T1000 (cell line): ENCODE data around the gene PIAS3.

Experiments used
- DNase-seq: peaks from one replicate; lab custom pipeline; 2025; ENCODE audit warnings: mixed read lengths; lab: John Stamatoyannopoulos, UW

The PIAS3 gene

DNA sequence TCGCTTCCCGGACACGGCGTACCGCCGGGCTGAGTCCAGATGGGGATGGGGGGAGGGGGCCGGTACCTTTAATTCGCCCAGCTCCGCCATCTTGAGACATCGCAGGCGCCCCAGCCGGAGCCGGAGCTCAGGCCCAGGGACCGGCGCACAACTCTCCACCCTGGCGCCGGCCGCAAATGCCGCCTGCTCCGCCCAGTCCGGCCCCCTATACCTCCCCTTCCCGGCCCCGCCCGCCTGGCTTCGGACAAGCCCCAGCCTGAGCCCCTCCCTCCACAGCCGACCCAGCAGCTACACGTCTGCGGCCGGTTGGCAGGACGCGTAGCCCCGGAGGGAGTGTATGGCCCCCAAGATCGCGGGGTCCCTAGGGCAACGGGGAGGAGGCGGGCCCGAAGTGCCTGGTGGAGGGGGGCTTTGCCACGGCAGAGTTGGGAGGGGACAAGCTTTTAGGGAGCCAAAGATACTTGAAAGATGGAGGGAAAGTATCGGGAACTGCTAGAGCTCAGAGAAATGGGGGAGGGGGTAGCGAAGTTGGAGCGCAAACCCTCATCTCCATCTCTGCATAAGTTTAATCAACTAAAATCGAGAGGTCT lies at the start of gene PIAS3:
Gene PIAS3, minus strand, starts transcription at position 181 of the 590 bp plus-strand sequence. Its CDS starts 91 bp downstream, at position 90.
- DNase-seq: peak; percentile 89

- no peak for DNase-seq
Measured at GRCh38 chr1:145908653-145909052, 49.8 kb upstream of the PIAS3 start.

DNA sequence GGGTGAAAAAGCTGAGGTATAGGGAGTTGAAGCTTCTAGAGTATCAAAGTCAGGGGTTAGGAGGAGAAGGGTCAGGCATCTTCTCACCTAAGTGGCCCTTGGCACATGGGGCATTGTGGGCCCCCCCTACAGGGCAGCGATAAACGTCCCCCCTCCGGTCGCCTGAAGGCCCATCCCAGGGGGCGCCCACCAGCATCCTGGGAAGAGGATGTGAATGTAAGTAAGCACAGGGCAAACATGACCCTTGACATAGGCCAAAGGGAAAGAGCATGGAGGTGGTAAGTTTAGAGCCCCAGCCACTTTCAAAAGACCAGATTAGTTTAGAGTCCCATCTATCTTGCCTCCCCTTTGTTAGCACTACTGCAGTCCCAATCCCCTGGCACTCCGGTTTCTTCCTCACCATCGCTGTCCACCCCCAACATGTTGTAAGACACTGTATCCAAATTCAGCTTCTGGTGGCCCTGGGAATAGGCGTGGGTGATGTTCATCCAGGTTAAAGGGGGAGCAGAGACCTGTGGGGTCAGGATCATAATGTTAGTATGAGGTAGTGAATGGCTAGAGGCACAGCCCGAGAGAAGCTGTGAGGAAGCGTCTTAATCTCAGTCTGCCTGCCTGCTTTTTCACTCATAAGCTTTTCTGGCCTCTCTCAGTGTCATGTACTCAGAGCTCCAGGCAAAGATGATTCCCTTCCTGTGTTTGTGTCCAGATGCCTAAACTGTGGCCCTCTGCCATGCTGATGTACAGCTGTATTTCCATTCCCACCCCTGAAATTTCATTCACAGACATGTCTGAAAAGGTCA lies 48.3 kb upstream of the PIAS3 start:
- no peak for DNase-seq

DNA sequence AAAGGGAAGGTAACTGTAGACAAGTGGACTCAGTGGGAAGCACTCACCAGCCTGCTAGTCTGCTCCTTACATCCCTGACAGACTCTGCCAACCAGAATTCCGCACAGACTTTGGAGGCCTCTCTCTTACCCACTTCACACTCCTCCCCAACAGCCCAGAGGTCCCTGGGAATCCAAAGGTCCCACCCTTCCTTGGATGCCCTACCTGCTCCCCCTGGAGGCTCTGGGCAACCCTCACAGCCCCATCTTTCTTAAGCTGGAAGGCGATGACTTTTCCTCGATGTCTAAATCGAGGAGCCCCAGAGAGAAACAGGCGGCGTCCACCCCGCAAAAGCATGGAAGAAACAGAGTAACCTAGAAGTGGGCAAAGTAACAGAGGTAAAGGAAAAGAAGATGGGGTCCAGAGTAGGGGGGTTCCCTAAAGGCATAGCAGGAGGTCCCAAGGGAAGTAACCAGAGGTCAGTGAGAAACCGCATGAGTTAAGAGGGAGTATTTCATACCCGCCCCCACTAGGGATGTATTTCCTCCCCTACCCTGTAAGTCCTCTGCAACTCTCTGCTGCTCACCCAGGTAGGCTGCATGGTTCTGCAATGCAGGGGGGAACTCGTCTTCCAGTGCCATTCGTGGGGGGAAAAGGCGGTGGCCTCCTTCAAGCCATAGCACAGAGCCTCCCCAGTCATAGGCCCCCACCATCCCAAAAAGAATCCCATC lies 42.6 kb upstream of the PIAS3 start:
- DNase-seq: no peak

GRCh38 chr1:145898756-145899155 lies 39.9 kb upstream of the PIAS3 start:
- DNase-seq: no peak

GRCh38 chr1:145897969-145898368 lies 39.1 kb upstream of the PIAS3 start:
- DNase-seq: no peak

- DNase-seq: no peak
Measured at GRCh38 chr1:145895471-145895870, 36.6 kb upstream of the PIAS3 start.

- DNase-seq: no peak
Measured at GRCh38 chr1:145893306-145894055, 34.6 kb upstream of the PIAS3 start.

DNA sequence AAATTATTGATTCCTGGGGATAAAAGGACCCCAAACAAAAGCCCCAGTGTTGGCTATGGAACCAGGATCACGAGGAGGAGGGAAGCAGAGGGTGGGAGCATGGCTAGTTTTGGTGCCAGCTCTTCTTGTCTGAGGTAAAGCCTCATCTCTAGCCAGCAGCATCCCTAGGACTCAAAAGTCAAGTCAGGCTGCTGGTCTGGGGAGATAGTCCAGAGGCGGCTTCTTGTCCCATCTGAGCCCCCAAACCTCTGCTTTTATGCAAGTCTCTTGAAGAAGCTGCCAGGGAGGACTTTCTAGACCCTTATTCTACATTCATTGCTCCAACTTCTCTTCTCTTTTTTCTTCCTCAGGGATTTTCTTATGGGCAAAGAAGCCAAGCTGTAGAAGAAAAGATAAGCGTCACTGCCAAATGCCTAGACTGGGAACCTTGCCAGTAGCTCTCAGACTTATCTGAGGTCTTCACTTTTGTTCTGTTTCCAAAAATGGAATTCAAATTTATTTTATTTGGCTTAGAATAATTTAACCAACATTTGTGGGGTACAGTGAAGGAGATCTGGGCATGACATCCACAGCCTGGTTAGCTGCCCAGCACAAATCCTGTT lies 33.7 kb upstream of the PIAS3 start:
- DNase-seq: no peak

GRCh38 chr1:145891587-145892485 lies 33.0 kb upstream of the PIAS3 start:
- DNase-seq: peak; percentile 92

GRCh38 chr1:145891143-145891542 lies 32.3 kb upstream of the PIAS3 start:
- no peak for DNase-seq

GRCh38 chr1:145889722-145890121 lies 30.8 kb upstream of the PIAS3 start:
- no peak for DNase-seq

GRCh38 chr1:145887631-145888030 lies 28.8 kb upstream of the PIAS3 start:
- no peak for DNase-seq

DNA sequence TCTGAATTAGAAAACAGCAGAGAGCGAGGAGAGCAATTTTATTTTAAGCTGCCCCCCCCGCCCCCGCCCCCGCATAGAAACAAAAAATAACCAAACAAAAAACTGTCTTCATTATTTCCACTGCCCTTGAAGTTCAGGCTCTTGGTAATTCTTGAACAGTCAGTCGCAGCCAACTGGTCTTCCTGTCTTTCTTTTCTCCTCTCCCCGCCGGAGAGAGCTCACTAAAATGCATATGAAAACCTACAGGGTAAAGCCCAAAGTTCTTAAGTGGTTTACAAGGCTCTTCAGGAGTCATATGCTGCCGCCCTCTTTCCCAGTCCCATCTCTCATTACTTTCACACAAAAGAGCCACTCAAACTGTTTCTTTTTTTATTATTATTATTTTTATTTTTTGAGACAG lies 27.9 kb upstream of the PIAS3 start:
- DNase-seq: no peak

DNA sequence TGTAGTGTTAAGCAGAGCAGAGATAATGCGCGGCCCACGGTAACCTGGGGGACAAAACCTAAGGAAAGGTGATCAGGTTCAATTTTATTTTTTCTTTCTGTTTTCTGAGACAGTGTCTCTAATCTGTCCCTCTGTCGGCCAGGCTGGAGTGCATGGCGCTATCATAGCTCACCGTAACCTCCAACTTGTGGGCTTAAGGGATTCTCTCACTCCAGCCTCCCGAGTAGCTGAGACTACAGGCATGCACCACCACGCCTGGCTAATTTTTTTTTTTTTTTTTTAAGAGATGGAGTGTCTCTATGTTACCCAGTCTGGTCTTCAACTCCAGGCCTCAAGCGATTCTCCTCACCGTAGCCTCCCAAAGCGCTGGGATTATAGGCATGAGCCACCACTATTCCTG lies 27.5 kb upstream of the PIAS3 start:
- no peak for DNase-seq

DNA sequence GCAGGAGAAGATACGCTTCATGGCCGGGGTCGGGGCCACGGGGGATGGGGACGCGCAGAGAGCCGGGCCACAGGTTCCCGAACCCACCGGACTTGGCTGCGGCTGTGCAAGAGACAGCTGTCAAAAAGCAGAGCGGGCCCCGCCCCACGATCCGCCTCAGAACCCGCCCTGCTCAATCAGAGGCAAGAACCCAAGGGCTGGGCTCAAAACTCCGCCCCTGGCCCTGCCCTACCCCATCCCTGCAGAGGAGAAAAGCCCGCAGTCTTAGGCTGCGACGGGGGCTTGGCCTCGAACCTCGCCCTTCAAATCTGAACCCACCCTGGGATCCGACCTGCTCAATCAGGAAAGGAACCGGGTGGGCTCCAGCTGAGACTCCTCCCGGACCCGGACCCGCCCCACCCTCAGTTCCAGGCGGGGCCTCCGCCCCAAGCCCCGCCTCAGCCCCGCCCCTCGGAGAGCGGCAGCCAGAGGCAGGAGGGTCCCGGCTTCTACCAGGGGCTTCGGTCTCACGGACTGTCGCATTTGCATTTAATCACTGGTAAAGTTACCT lies 26.9 kb upstream of the PIAS3 start, which contains the start of gene ANKRD35:
Gene ANKRD35, minus strand, starts transcription at position 129 of the 550 bp plus-strand sequence. Its CDS starts 108 bp downstream, at position 21.
- peak; percentile 44 for DNase-seq

DNA sequence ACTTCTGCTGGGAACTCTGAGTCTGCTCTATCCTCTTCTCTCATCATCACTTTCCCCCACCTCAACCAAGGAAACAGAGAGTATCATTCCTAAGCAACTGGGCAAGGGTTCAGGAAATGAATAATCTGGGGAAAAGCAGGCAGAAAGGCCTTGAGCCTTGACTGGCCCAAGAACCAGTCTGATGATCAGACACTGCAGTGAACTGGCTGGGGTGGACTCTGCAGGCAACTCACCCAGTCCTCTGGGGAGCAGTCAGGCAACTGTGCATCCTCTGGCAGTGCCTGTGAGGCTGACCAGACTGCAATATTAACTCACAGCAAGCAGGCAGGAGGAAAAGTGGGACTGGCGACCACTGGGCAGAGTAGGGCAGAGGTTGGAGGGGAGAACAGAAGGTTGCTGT lies 25.8 kb upstream of the PIAS3 start:
- DNase-seq: no peak

DNA sequence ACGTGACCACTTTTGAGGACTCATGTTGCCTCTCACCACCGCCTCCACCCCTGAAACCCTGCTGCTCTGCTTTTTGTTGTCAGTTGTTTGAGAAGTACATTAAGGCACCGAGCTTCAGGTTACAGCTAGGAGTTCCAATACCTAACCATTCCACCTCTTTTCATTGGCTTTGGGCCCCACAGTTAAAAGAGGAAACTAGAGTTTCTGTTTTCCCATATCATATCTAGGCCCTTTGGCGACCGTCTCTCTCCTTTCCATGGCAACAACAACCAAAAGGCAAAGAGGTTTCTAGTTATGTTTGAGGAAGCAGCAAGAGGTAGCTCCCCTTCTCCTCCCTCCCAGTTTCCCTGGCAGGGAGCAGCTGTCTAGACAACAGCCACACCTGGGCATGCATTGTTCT lies 20.9 kb upstream of the PIAS3 start:
- no peak for DNase-seq

DNA sequence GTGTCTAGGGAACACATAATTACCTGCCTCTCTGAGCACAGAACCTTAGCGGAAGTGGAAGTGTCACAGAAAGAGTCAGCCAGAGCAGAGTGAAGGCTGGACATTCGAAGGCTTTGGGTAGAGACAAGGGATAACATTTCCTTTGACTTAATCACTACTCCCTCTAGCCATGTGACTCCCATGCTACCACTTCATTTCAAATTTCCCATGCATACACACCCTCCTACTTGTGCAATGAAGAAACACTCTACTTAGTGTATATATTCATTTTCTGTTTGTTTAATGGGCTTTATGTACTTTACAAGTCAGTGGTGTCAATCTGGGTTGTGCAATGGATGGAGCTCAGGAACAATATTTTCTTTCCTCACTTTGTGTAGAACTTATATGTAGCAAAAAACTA lies 19.8 kb upstream of the PIAS3 start:
- no peak for DNase-seq

DNA sequence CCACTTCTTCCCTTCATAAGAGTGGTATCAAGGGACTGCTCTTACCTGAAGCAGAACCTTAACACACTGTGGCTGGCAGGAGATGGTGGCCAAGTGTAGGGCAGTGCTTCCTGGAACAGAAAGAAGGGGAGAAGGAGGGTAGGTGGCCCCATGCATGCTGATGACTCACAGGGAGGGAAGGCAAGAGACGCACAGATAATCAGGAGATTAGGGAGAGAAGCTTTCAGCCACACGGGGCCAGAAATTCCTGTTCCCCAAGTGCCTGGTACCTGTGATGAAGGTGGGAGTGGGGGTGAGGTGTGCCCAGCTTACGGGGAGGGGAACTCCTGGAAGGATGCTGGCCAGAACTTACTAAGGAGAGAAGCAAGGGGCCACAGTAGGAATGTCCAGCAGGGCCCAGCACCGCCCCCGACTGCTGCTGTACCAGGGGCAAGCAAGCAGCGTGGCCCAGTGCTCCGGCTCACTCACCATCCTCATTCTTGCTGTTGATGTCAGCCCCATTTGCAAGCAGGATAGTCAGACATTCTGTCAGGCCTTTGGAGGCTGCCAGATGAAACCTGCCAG lies 19.1 kb upstream of the PIAS3 start:
- DNase-seq: no peak
